Keratinocyte (primary cell): ENCODE measurements around the gene ADCY4. TPM values are rescaled to one million over a fixed set of nuclear protein-coding genes. Genes with fewer than 3 reads are reported as not detected.

Experiments used
- DNase-seq: peaks from one replicate; pipeline ENCODE4 v3.0.0-alpha.2; 2011; ENCODE audit warnings: low read depth, missing footprints, low spot score
- FAIRE-seq: peaks from 2 replicates; lab custom pipeline; 2011; peaks lifted over from hg19 to GRCh38; lab: Jason Lieb, UNC
- H2AFZ ChIP-seq: 2 replicates; pipeline ENCODE4 v1.6.0; 2012; ENCODE audit warnings: low read length, control low read depth, inconsistent platforms; ENCODE audit not compliant: control insufficient read depth
- H3K27ac ChIP-seq: 2 replicates; pipeline ENCODE4 v1.5.1; 2011; ENCODE audit warnings: low read length; ENCODE audit not compliant: control insufficient read depth, insufficient read depth
- H3K27me3 ChIP-seq: 3 replicates; pipeline ENCODE4 v1.6.0; 2011; ENCODE audit warnings: low read length; ENCODE audit not compliant: control insufficient read depth, insufficient read depth; ENCODE audit errors: extremely low read depth
- H3K36me3 ChIP-seq, 2 experiments: 2 replicates in 1 of 2; 3 replicates in 1 of 2; pipeline ENCODE4 v1.5.1; 2011; ENCODE audit warnings: low read length in 2 of 2, mild to moderate bottlenecking in 1 of 2; ENCODE audit not compliant: control insufficient read depth in 2 of 2, insufficient read depth in 2 of 2; ENCODE audit errors: extremely low read depth in 1 of 2
- H3K4me1 ChIP-seq: 3 replicates; pipeline ENCODE4 v1.5.1; 2011; ENCODE audit warnings: low read length; ENCODE audit not compliant: control insufficient read depth, insufficient read depth; ENCODE audit errors: extremely low read depth
- H3K4me2 ChIP-seq: 3 replicates; pipeline ENCODE4 v1.6.0; 2011; ENCODE audit warnings: low read depth, low read length; ENCODE audit not compliant: control insufficient read depth, insufficient read depth; ENCODE audit errors: extremely low read depth
- H3K4me3 ChIP-seq, 3 experiments: fragments of 200-600 bp in 1 of 3; sonication (generic) in 1 of 3; 2 replicates in 2 of 3; 3 replicates in 1 of 3; pipeline ENCODE4 v1.5.1; 2011 to 2016; ENCODE audit warnings: low read length in 3 of 3, mild to moderate bottlenecking in 3 of 3, control low read depth in 2 of 3, inconsistent platforms in 1 of 3, low read depth in 1 of 3, mixed read lengths in 1 of 3, mixed run types in 1 of 3, moderate library complexity in 1 of 3; ENCODE audit not compliant: control insufficient read depth in 2 of 3, insufficient read depth in 2 of 3; ENCODE audit errors: extremely low read depth in 1 of 3
- H3K79me2 ChIP-seq: 2 replicates; pipeline ENCODE4 v1.6.0; 2012; ENCODE audit warnings: low read length; ENCODE audit not compliant: control insufficient read depth, insufficient read depth
- H3K9ac ChIP-seq: 3 replicates; pipeline ENCODE4 v1.6.0; 2011; ENCODE audit warnings: low read length; ENCODE audit not compliant: control insufficient read depth, insufficient read depth; ENCODE audit errors: extremely low read depth
- H3K9me1 ChIP-seq: 3 replicates; pipeline ENCODE4 v1.6.0; 2011; ENCODE audit warnings: low read length; ENCODE audit not compliant: control insufficient read depth, insufficient read depth; ENCODE audit errors: extremely low read depth
- H3K9me3 ChIP-seq: 2 replicates; pipeline ENCODE4 v1.5.1; 2012; ENCODE audit warnings: low read depth, low read length; ENCODE audit not compliant: control insufficient read depth
- H4K20me1 ChIP-seq: 3 replicates; pipeline ENCODE4 v1.6.0; 2011; ENCODE audit warnings: low read length; ENCODE audit not compliant: control insufficient read depth, insufficient read depth; ENCODE audit errors: extremely low read depth
- CTCF ChIP-seq, 3 experiments: IDR thresholded peaks in 1 of 3; conservative IDR thresholded peaks in 1 of 3; optimal IDR thresholded peaks in 1 of 3; 2 replicates in 2 of 3; 3 replicates in 1 of 3; pipeline versions ENCODE3 to v1.5.1; 2011; ENCODE audit warnings: low read length in 3 of 3, mild to moderate bottlenecking in 3 of 3, moderate library complexity in 2 of 3, control low read depth in 1 of 3, inconsistent platforms in 1 of 3; ENCODE audit not compliant: insufficient read depth in 2 of 3; ENCODE audit errors: extremely low read depth in 1 of 3
- EZH2 ChIP-seq: IDR thresholded peaks from one replicate; pipeline ENCODE4 v1.6.1; 2012; ENCODE audit warnings: inconsistent platforms, mild to moderate bottlenecking, low read length, moderate library complexity
- dilution Hi-C: fragments of 300-500 bp; cut with MboI; formaldehyde crosslinking; loops from one replicate; pipeline ENCODE4 v1.7.0; 2020; ENCODE audit warnings: low sequenced_read_pairs; ENCODE audit not compliant: extremely low pct_ligation_motif_present
- polyA plus RNA-seq, 5 experiments: library from polyadenylated mRNA; depleted of rRNA in 3 of 5; stranded (reverse) in 3 of 5; stranded (forward) in 1 of 5; unstranded in 1 of 5; fragments of >200 nt; gene quantifications; 1 replicate in 1 of 5; 2 replicates in 3 of 5; 3 replicates in 1 of 5; pipeline versions ENCODE4 v1.2.1 to v1.2.3, GENCODE V29; 2011 to 2012; ENCODE audit warnings: missing spikeins in 2 of 5, low read depth in 1 of 5, low replicate concordance in 1 of 5

The ADCY4 gene
- polyA plus RNA-seq, 1 donor (not counting 4 experiments of a cell fraction or from before 2014, with no cell fraction given): 0.21 TPM

DNA sequence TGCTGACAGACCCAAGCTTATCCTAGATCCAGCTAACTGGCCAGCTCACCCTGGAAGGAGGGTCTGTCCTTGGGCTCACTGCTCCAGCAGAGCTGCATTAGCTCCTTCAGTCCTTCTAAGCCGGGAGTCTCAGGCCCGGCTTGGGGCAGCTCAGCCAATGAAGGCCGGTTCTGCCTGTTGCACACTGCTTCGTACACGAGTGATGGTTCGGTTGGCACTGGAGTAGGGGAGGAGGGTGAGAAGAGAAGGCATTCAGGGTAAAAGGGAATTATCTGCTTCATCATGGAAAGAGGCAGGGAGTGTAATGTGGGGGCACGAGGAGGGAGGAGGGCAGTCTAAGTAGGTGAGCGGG, 2.9 kb upstream of the ADCY4 start:
- dilution Hi-C loops: no loop called here
- H3K4me1 ChIP-seq: peaks cover 19% of the 10 kb centered on the region
- FAIRE-seq (no peak), DNase-seq (no peak)
- H3K9me3 ChIP-seq: no peaks in the 10 kb centered on the region
- no peaks in the 10 kb centered on the region for H4K20me1 ChIP-seq
- no peak for TF ChIP-seq EZH2
- TF ChIP-seq CTCF (optimal IDR thresholded peaks at IDR 0.05 in 1 of 3, IDR thresholded peaks at IDR 0.05 in 1 of 3, conservative IDR thresholded peaks at IDR 0.05 in 1 of 3; ENCODE audit: extremely low read depth in 1 of 3, insufficient read depth in 2 of 3, low read length in 3 of 3): no peak
- H3K4me2 ChIP-seq: no peak overlapping the region
- H3K36me3 ChIP-seq: peaks cover 0 to 2% of the 10 kb centered on the region in 2 experiments
- no peaks in the 10 kb centered on the region for H3K79me2 ChIP-seq
- H3K4me3 ChIP-seq: no peak overlapping the region
- peaks cover 16% of the 10 kb centered on the region for H3K27me3 ChIP-seq
- H2AFZ ChIP-seq: no peak overlapping the region
- no peaks in the 10 kb centered on the region for H3K9me1 ChIP-seq
- no peak overlapping the region for H3K9ac ChIP-seq
- H3K27ac ChIP-seq: no peak overlapping the region

GRCh38 chr14:24337144-24337823, 2.4 kb upstream of the ADCY4 start:
- no peak for DNase-seq
- Histone ChIP-seq H3K9me1 (no peaks in the 10 kb centered on the region), H3K79me2 (no peaks in the 10 kb centered on the region), H3K4me3 (no peak overlapping the region), H3K4me1 (peaks cover 24% of the 10 kb centered on the region), H4K20me1 (no peaks in the 10 kb centered on the region), H3K9me3 (no peaks in the 10 kb centered on the region), H3K9ac (no peak overlapping the region), H3K27ac (no peak overlapping the region), H2AFZ (no peak overlapping the region), H3K36me3 (peaks cover 0 to 2% of the 10 kb centered on the region in 2 experiments), H3K4me2 (no peak overlapping the region), H3K27me3 (peaks cover 16% of the 10 kb centered on the region)
- TF ChIP-seq EZH2 (no peak), CTCF (optimal IDR thresholded peaks at IDR 0.05 in 1 of 3, IDR thresholded peaks at IDR 0.05 in 1 of 3, conservative IDR thresholded peaks at IDR 0.05 in 1 of 3; ENCODE audit: extremely low read depth in 1 of 3, insufficient read depth in 2 of 3, low read length in 3 of 3) (no peak)
- FAIRE-seq: no peak
- dilution Hi-C loops: no loop called here
